A673 (cell line): ENCODE results near the gene CYTH1.

Experiments
- CTCF ChIP-seq: fragments of 300-800, 200-600 bp; sonication (generic); conservative IDR thresholded peaks from 2 replicates; pipeline ENCODE4 v1.5.1; 2017; ENCODE audit warnings: low read depth, mild to moderate bottlenecking, antibody characterized with exemption, low read length, moderate library complexity, mixed read lengths
- EZH2 ChIP-seq: fragments of 200-600 bp; sonication (generic); IDR thresholded peaks from 2 replicates; pipeline ENCODE4 v1.6.1; 2017; ENCODE audit warnings: borderline replicate concordance, low read depth, mild to moderate bottlenecking, mixed read lengths, antibody characterized with exemption, low read length; ENCODE audit not compliant: poor library complexity, severe bottlenecking

GRCh38 chr17:78675316-78675616, 106.8 kb downstream of the CYTH1 start:
- TF ChIP-seq EZH2 (no peak), CTCF (no peak)
